ENCODE results near the gene LEMD3.

Gene LEMD3

DNA sequence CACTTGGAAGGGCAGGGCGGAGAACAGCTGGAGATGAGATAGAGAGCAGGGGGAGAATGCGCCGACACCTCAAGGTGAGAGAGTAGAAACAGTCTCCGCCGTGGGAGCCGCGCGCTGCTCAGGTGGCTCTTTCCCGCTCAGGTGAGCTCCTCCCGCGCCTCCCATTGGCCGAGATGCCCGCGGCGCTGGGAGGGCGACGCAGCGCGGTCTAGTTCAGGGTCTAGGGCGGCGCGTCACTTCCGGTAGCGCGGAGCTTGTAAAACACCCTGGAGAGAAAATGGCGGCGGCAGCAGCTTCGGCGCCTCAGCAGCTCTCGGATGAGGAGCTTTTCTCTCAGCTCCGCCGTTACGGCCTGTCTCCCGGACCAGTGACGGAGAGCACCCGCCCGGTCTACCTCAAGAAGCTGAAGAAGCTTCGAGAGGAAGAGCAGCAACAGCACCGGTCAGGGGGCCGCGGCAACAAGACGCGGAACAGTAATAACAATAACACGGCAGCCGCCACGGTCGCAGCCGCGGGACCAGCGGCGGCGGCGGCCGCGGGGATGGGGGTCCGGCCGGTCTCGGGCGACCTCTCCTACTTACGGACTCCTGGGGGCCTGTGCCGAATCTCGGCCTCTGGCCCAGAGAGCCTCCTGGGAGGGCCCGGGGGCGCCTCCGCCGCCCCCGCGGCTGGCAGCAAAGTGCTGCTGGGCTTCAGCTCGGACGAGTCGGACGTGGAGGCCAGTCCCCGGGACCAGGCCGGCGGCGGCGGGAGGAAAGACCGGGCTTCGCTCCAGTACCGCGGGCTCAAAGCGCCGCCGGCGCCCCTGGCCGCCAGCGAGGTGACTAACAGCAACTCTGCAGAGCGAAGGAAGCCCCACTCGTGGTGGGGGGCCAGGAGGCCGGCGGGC lies at the start of gene LEMD3:
Gene LEMD3, plus strand, starts transcription at position 264 of the 889 bp plus-strand sequence. Its CDS starts 14 bp downstream, at position 278.
- Histone ChIP-seq H3K27me3 (no peaks in the 10 kb centered on the region), H3K27ac (peak within 1 kb of the TSS; percentile 94), H3K4me1 (ENCODE audit: control insufficient read depth in 1 of 2, insufficient read depth in 1 of 2, low read depth in 1 of 2, low read length in 1 of 2) (peaks cover 41 to 47% of the 10 kb centered on the region in 2 experiments), H3K4me3 (ENCODE audit: low read depth in 1 of 2, low read length in 1 of 2) (peak within 1 kb of the TSS; percentile 81 to 86), H3K36me3 (no peaks in the 10 kb centered on the region), H3K9me3 (no peaks in the 10 kb centered on the region)
- TF ChIP-seq, protein P1, sequence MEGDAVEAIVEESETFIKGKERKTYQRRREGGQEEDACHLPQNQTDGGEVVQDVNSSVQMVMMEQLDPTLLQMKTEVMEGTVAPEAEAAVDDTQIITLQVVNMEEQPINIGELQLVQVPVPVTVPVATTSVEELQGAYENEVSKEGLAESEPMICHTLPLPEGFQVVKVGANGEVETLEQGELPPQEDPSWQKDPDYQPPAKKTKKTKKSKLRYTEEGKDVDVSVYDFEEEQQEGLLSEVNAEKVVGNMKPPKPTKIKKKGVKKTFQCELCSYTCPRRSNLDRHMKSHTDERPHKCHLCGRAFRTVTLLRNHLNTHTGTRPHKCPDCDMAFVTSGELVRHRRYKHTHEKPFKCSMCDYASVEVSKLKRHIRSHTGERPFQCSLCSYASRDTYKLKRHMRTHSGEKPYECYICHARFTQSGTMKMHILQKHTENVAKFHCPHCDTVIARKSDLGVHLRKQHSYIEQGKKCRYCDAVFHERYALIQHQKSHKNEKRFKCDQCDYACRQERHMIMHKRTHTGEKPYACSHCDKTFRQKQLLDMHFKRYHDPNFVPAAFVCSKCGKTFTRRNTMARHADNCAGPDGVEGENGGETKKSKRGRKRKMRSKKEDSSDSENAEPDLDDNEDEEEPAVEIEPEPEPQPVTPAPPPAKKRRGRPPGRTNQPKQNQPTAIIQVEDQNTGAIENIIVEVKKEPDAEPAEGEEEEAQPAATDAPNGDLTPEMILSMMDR (IDR thresholded peaks at IDR 0.05) = no peak

DNA sequence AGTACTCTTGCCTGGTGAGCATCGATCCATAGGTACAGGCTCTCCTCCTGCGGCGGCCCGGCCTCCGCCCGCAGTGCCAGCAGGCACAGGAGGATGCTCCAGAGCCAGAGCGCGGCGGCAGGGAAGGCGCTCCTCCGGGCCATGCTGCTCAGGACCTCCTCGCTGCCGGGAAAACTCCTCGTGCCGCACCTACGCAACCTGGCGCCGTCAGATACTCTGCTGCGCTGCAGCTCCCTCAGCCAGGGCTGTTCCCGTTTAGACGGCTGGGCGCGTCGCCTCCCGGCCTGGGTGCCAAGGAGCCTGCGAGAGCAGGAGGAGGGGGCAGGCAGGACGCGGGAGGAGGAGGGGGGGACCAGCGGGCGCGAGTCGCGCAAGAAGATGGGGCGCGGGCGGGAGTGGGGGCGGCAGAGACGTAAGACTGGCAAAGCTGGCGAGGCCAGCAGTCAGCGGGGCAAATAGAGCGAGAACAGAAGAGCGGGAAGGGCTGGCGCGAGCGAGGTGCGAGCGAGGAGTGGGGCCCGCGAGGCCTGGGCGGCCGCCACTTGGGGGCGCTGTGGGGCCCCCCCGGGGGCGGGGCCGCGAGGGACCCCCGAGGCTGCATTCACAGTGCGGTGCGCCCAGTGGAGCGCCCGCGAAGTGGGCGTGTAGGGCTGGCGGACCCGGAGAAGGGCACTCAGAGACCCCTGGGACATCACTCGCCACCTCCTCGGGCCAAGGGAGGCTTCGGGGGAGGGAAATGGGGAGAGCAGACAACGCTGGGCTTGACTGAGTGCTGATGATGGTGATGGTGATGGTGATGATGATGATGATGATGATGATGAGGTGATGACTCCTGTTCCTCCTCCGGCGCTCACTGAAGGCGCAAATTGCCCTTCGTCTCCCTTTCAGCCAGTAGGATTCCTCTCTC lies 48.1 kb upstream of the LEMD3 start, which contains the start of gene WIF1:
Gene WIF1, minus strand, starts transcription at position 257 of the 907 bp plus-strand sequence. Its CDS starts 114 bp downstream, at position 143.
- Histone ChIP-seq H3K4me3 (ENCODE audit: low read depth in 1 of 2, low read length in 1 of 2) (peak within 1 kb of the TSS in 1 of 2 experiments; percentile 58), H3K9me3 (no peaks in the 10 kb centered on the region), H3K36me3 (no peaks in the 10 kb centered on the region), H3K27ac (no peak within 1 kb of the TSS), H3K4me1 (ENCODE audit: control insufficient read depth in 1 of 2, insufficient read depth in 1 of 2, low read depth in 1 of 2, low read length in 1 of 2) (peaks cover 12 to 23% of the 10 kb centered on the region in 2 experiments), H3K27me3 (peaks cover 72% of the 10 kb centered on the region)
- TF ChIP-seq, protein P1 (IDR thresholded peaks at IDR 0.05) = no peak

DNA sequence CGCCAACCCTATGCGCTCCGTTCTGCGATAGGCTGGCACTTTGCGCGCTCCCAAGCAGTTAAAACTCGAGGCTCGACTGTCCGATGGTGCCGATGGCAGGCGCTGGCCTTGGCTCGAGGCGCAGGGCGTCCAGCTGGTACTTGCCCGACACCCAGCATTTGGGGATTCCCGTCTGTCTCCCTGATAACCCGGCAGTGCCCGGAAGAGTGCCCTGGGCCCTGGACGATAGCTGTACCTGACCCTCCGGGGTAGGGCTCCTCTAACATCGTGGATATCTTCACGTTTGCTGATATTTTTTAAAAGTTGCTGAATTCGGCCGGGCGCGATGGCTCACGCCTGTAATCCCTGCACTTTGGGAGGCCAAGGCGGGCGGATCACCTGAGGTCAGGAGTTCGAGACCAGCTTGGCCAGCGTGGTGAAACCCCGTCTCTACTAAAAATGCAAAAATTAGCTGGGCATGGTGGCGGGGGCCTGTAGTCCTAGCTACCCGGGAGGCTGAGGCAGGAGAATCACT lies 47.4 kb upstream of the LEMD3 start:
- Histone ChIP-seq H3K4me1 (ENCODE audit: control insufficient read depth in 1 of 2, insufficient read depth in 1 of 2, low read depth in 1 of 2, low read length in 1 of 2) (peaks cover 12 to 23% of the 10 kb centered on the region in 2 experiments), H3K4me3 (ENCODE audit: low read depth in 1 of 2, low read length in 1 of 2) (no peak overlapping the region), H3K9me3 (no peaks in the 10 kb centered on the region), H3K36me3 (no peaks in the 10 kb centered on the region), H3K27ac (no peak overlapping the region), H3K27me3 (peaks cover 65% of the 10 kb centered on the region)
- TF ChIP-seq, protein P1 (IDR thresholded peaks at IDR 0.05) = no peak

DNA sequence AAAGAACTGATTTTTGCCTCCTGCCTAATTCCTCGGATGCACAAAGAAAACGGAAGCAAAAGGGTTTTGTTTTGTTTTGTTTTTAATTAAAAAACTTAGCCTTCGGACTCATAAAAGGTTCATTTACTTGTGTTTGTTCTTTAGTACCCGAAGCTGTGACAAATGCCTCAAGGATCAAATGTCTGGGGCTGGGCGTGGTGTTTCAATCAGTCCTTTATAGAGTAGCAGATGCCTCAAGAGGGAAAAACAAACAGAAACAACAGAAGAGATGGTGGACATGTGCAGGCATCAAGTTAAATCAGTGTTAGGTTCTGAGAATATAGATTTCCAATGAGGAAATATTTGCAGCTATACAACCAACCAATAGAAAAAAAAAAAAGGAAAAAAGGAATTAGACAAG lies 46.7 kb upstream of the LEMD3 start:
- H3K4me1 ChIP-seq (ENCODE audit: control insufficient read depth in 1 of 2, insufficient read depth in 1 of 2, low read depth in 1 of 2, low read length in 1 of 2) = peaks cover 12 to 23% of the 10 kb centered on the region in 2 experiments
- no peaks in the 10 kb centered on the region for H3K36me3 ChIP-seq
- no peaks in the 10 kb centered on the region for H3K9me3 ChIP-seq
- peaks cover 58% of the 10 kb centered on the region for H3K27me3 ChIP-seq
- TF ChIP-seq, protein P1 (IDR thresholded peaks at IDR 0.05) = no peak
- H3K27ac ChIP-seq = no peak overlapping the region
- no peak overlapping the region for H3K4me3 ChIP-seq (ENCODE audit: low read depth in 1 of 2, low read length in 1 of 2)

DNA sequence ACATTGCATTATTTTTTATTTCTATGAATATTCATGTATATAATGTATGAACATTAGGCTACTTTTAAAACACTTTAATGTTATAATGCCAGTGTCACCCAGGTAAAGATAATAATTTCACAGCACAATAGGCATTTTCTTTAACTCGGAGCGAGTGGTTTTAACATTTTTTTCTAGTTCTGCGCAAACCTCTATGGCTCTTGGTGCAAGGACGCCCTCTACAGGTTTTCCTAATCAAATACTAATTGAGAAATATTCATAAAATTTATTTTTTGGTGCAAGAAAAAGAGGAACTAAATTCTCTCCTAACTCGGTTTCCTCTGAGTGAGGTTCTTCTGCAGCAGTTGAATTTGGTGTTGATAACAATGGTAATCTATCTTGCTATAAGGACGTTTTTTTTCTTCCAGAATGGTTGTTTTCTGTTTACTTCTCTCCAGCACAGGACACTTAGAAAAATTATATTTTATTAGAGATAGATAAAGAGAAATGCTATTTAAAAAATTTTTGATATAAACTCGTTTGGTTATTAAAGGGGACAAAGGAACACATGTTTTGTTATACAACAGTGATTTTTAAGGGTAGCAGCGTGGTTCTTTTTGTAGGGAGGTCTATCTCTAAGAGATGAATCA lies 45.8 kb upstream of the LEMD3 start:
- H3K27ac ChIP-seq = no peak overlapping the region
- TF ChIP-seq, protein P1 (IDR thresholded peaks at IDR 0.05) = no peak
- H3K4me3 ChIP-seq (ENCODE audit: low read depth in 1 of 2, low read length in 1 of 2) = no peak overlapping the region
- H3K27me3 ChIP-seq = peaks cover 50% of the 10 kb centered on the region
- no peaks in the 10 kb centered on the region for H3K9me3 ChIP-seq
- H3K36me3 ChIP-seq = no peaks in the 10 kb centered on the region
- H3K4me1 ChIP-seq (ENCODE audit: control insufficient read depth in 1 of 2, insufficient read depth in 1 of 2, low read depth in 1 of 2, low read length in 1 of 2) = peaks cover 12 to 23% of the 10 kb centered on the region in 2 experiments

Data from neutrophil (primary cell).